Left lung (tissue), 10 donors: ENCODE results near the gene GRIA3. TPM values are rescaled to one million over a fixed set of nuclear protein-coding genes. Genes with fewer than 3 reads are reported as not detected.

ENCODE experiments used
- ATAC-seq: fragments of 200-7000 bp; cut with Tn5 transposase; one replicate; pipeline ENCODE4 v1.9.1; 2020; ENCODE audit warnings: moderate library complexity
- DNase-seq, 4 donors: peaks; one replicate each; pipeline ENCODE4 v3.0.0-alpha.2; 2013 to 2020
- H3K27ac ChIP-seq, 2 donors: fragments of 200-600 bp; sonication (generic) in 1 of 2; one replicate each; pipeline versions ENCODE4 v1.5.0 to v1.8.0; 2020 to 2021
- H3K27me3 ChIP-seq, 2 donors: fragments of 200-600 bp; sonication (generic) in 1 of 2; one replicate each; pipeline versions ENCODE4 v1.5.0 to v1.8.0; 2020 to 2021
- H3K36me3 ChIP-seq, 2 donors: fragments of 200-600 bp; sonication (generic) in 1 of 2; one replicate each; pipeline versions ENCODE4 v1.5.0 to v1.8.0; 2020 to 2021
- H3K4me1 ChIP-seq, 2 donors: fragments of 200-600 bp; one replicate each; pipeline ENCODE4 v1.8.0; 2021
- H3K4me3 ChIP-seq, 2 donors: fragments of 200-600 bp; sonication (generic) in 1 of 2; one replicate each; pipeline versions ENCODE4 v1.5.0 to v1.8.0; 2020 to 2021; ENCODE audit warnings: mild to moderate bottlenecking in 1 of 2
- H3K9me3 ChIP-seq, 2 donors: fragments of 200-600 bp; sonication (generic) in 1 of 2; one replicate each; pipeline versions ENCODE4 v1.5.0 to v1.8.0; 2020 to 2021
- CTCF ChIP-seq, 2 donors: fragments of 200-600 bp; sonication (generic) in 1 of 2; IDR thresholded peaks; one replicate each; pipeline versions ENCODE4 v1.5.0 to v1.8.0; 2021; ENCODE audit warnings: antibody characterized with exemption in 2 of 2
- intact Hi-C, 2 donors: fragments of 100-400 bp; cut with DNase I; formaldehyde crosslinking; loops; one replicate each; pipeline versions ENCODE4 v1.11.2 to v1.14.2; 2022
- polyA plus RNA-seq, 6 donors: library from polyadenylated mRNA; unstranded; fragments of 120-200 nt; gene quantifications; one replicate each; pipeline ENCODE4 v1.2.1, GENCODE V29; 2013; ENCODE audit not compliant: insufficient read length in 6 of 6
- total RNA-seq, 2 donors: library from RNA; stranded (reverse); fragmentation: NEBNext Ultra II Directional; extraction: Animal tissue kit (Norgen Biotek cat#: 25700); gene quantifications; one replicate each; pipeline ENCODE4 v1.2.1, GENCODE V29; 2021
- donor health status: DM: no; HTN: yes; CAD: no.
- donor health status: DM: no; HTN: no; CAD: no.

GRIA3 gene
- total and polyA plus RNA-seq, 8 donors, result 0.35 to 2.3 (median 0.68) TPM

GRCh38 chrX:123202523-123202922, 18.4 kb downstream of the GRIA3 start:
- DNase-seq (no peak), ATAC-seq (no peak)
- no peak for TF ChIP-seq CTCF (IDR thresholded peaks at IDR 0.05)
- Histone ChIP-seq H3K4me3 (no peak overlapping the region), H3K36me3 (no peaks in the 10 kb centered on the region), H3K27me3 (no peaks in the 10 kb centered on the region), H3K27ac (no peak overlapping the region), H3K9me3 (no peaks in the 10 kb centered on the region), H3K4me1 (no peaks in the 10 kb centered on the region)
- intact Hi-C loops, result no loop called here

- H3K9me3 ChIP-seq, result no peaks in the 10 kb centered on the region
- H3K27me3 ChIP-seq, result no peaks in the 10 kb centered on the region
- no peak for DNase-seq
- no peaks in the 10 kb centered on the region for H3K4me1 ChIP-seq
- no peak overlapping the region for H3K4me3 ChIP-seq
- H3K36me3 ChIP-seq, result no peaks in the 10 kb centered on the region
- no peak overlapping the region for H3K27ac ChIP-seq
- TF ChIP-seq CTCF (IDR thresholded peaks at IDR 0.05), result no peak
- intact Hi-C loops, result no loop called here
- no peak for ATAC-seq
Measured at GRCh38 chrX:123203772-123204171, 19.7 kb downstream of the GRIA3 start.

- TF ChIP-seq CTCF (IDR thresholded peaks at IDR 0.05), result no peak
- Histone ChIP-seq H3K4me3 (no peak overlapping the region), H3K4me1 (no peaks in the 10 kb centered on the region), H3K36me3 (no peaks in the 10 kb centered on the region), H3K27me3 (no peaks in the 10 kb centered on the region), H3K27ac (no peak overlapping the region), H3K9me3 (no peaks in the 10 kb centered on the region)
- ATAC-seq (no peak), DNase-seq (no peak)
- intact Hi-C loops, result no loop called here
Measured at GRCh38 chrX:123206176-123206575, 22.1 kb downstream of the GRIA3 start.

GRCh38 chrX:123210252-123210651, 26.2 kb downstream of the GRIA3 start:
- no peaks in the 10 kb centered on the region for H3K9me3 ChIP-seq
- H3K27me3 ChIP-seq, result no peaks in the 10 kb centered on the region
- no peak for ATAC-seq
- intact Hi-C loops, result no loop called here
- H3K27ac ChIP-seq, result no peak overlapping the region
- no peak for TF ChIP-seq CTCF (IDR thresholded peaks at IDR 0.05)
- no peak for DNase-seq
- H3K4me3 ChIP-seq, result no peak overlapping the region
- no peaks in the 10 kb centered on the region for H3K4me1 ChIP-seq
- H3K36me3 ChIP-seq, result no peaks in the 10 kb centered on the region

- H3K27ac ChIP-seq, result no peak overlapping the region
- intact Hi-C loops, result no loop called here
- no peak overlapping the region for H3K4me3 ChIP-seq
- H3K9me3 ChIP-seq, result no peaks in the 10 kb centered on the region
- no peaks in the 10 kb centered on the region for H3K27me3 ChIP-seq
- no peak for TF ChIP-seq CTCF (IDR thresholded peaks at IDR 0.05)
- ATAC-seq, result no peak
- no peaks in the 10 kb centered on the region for H3K36me3 ChIP-seq
- H3K4me1 ChIP-seq, result no peaks in the 10 kb centered on the region
- DNase-seq, result no peak
Measured at GRCh38 chrX:123215397-123216089, 31.5 kb downstream of the GRIA3 start.
